ENCODE measurements around the gene ZBTB8A. TPM values are rescaled to one million over a fixed set of nuclear protein-coding genes. Genes with fewer than 3 reads are reported as not detected.

The ZBTB8A gene
- total and polyA plus RNA-seq, 2 of the 8 experiments (the other 6 are each of a cell fraction or from before 2014, with no cell fraction given): 2.9 to 10.4 TPM

GRCh38 chr1:32626176-32626575 is 86.9 kb downstream of the ZBTB8A start:
- Histone ChIP-seq H2AK5ac (ENCODE audit: low read depth, low read length) (no peak overlapping the region), H3K9ac (replicated peaks in 1 of 4; ENCODE audit: extremely low read depth in 1 of 4, low read depth in 3 of 4, low read length in 3 of 4) (no peak overlapping the region), H2BK15ac (ENCODE audit: low read length) (no peak overlapping the region), H4K8ac (ENCODE audit: extremely low read depth, insufficient read depth, low read length) (no peak overlapping the region), H2BK12ac (ENCODE audit: low read depth, low read length) (no peak overlapping the region), H3K79me1 (ENCODE audit: low read depth, low read length) (no peaks in the 10 kb centered on the region; the same call in 1 of the 2 replicates), H3K36me3 (ENCODE audit: control insufficient read depth in 2 of 4, insufficient read depth in 4 of 4, low read length in 3 of 4) (peaks cover 0 to 25% (median 6%) of the 10 kb centered on the region in 4 experiments; a peak in 5 of 8 replicates), H3K56ac (replicated peaks; ENCODE audit: insufficient read length, low read depth, low read length) (no peak overlapping the region), H3K4me2 (ENCODE audit: insufficient read depth in 1 of 2, low read depth in 2 of 2, low read length in 2 of 2) (no peak overlapping the region), H3K9me3 (ENCODE audit: insufficient read depth in 2 of 2, low read depth in 1 of 2, low read length in 1 of 2) (no peaks in the 10 kb centered on the region), H3K27ac (ENCODE audit: low read depth, low read length) (no peak overlapping the region), H3K14ac (ENCODE audit: insufficient read length) (no peak overlapping the region), H3K4me3 (ENCODE audit: extremely low read depth in 1 of 4, insufficient read depth in 2 of 4, low read depth in 3 of 4, low read length in 4 of 4) (no peak overlapping the region), H3K4me1 (replicated peaks in 1 of 4; ENCODE audit: control insufficient read depth in 3 of 4, insufficient read depth in 4 of 4, low read length in 3 of 4) (no peaks in the 10 kb centered on the region), H2BK20ac (ENCODE audit: low read length) (no peak overlapping the region), H4K20me1 (replicated peaks in 1 of 2; ENCODE audit: control insufficient read depth in 1 of 2, insufficient read depth in 2 of 2, low read length in 2 of 2) (no peaks in the 10 kb centered on the region), H2BK5ac (ENCODE audit: low read depth, low read length) (no peak overlapping the region), H4K5ac (ENCODE audit: insufficient read length, low read depth, low read length) (no peak overlapping the region), H3K79me2 (ENCODE audit: control insufficient read depth in 1 of 2, insufficient read depth in 2 of 2, low read length in 2 of 2) (no peaks in the 10 kb centered on the region), H3K18ac (ENCODE audit: extremely low read depth, low read length) (no peak overlapping the region), H2BK120ac (replicated peaks; ENCODE audit: low read depth, low read length) (no peak overlapping the region), H3K23me2 (ENCODE audit: low read depth, low read length) (no peaks in the 10 kb centered on the region), H4K91ac (replicated peaks; ENCODE audit: insufficient read length, low read length) (no peak overlapping the region), H3K27me3 (replicated peaks in 1 of 4; ENCODE audit: control insufficient read depth in 3 of 4, extremely low read depth in 1 of 4, insufficient read depth in 3 of 4, low read length in 3 of 4) (no peaks in the 10 kb centered on the region), H3K4ac (replicated peaks; ENCODE audit: insufficient read length, low read depth, low read length) (no peak overlapping the region), H2AFZ (ENCODE audit: low read length) (no peak overlapping the region), H3K23ac (ENCODE audit: insufficient read length) (no peak overlapping the region)
- POLR2A ChIA-PET (ENCODE audit: partially characterized antibody): no interaction called here
- FAIRE-seq (no peak), DNase-seq (ENCODE audit: low read depth in 1 of 2, low spot score in 2 of 2) (no peak)
- CTCF ChIA-PET (ENCODE audit: partially characterized antibody): no interaction called here
- WGBS, 2 experiments (ENCODE audit: extremely low coverage in 1 of 2, insufficient coverage in 1 of 2, insufficient read length in 1 of 2, insufficient replicate concordance in 2 of 2, low coverage in 1 of 2, low lambda C conversion rate in 2 of 2, missing lambda C conversion rate in 1 of 2): 91% methylated on average over 1 of the region's 1 CpG; no CpG with 5 or more reads in 1 of the 2 experiments
- TF ChIP-seq CHD1 (IDR thresholded peaks at IDR 0.05; ENCODE audit: low read depth, low read length): no peak
- TF ChIP-seq BCL11A (IDR thresholded peaks at IDR 0.05; ENCODE audit: low read depth in 2 of 2, low read length in 2 of 2): no peak
- TF ChIP-seq CHD2 (IDR thresholded peaks at IDR 0.05; ENCODE audit: low read length): no peak
- no peak for TF ChIP-seq ZNF274 (IDR thresholded peaks at IDR 0.05; ENCODE audit: borderline replicate concordance, extremely low read depth, low read length)
- no peak for TF ChIP-seq EGR1 (IDR thresholded peaks at IDR 0.05; ENCODE audit: borderline replicate concordance, low read depth, low read length)
- no peak for TF ChIP-seq MAX (IDR thresholded peaks at IDR 0.05)
- no peak for TF ChIP-seq KDM1A (IDR thresholded peaks at IDR 0.05; ENCODE audit: borderline replicate concordance, low read length)
- no peak for TF ChIP-seq SIRT6 (IDR thresholded peaks at IDR 0.05; ENCODE audit: low read length)
- TF ChIP-seq RFX5 (IDR thresholded peaks at IDR 0.05; ENCODE audit: borderline replicate concordance, low read depth, low read length): no peak
- TF ChIP-seq TBP (IDR thresholded peaks at IDR 0.05; ENCODE audit: low read depth, low read length): no peak
- TF ChIP-seq RAD21 (IDR thresholded peaks at IDR 0.05 in 1 of 2, conservative IDR thresholded peaks at IDR 0.05 in 1 of 2; ENCODE audit: low read depth in 2 of 2, low read length in 2 of 2): no peak
- no peak for TF ChIP-seq BRCA1 (IDR thresholded peaks at IDR 0.05; ENCODE audit: low read depth, low read length)
- TF ChIP-seq SAP30 (IDR thresholded peaks at IDR 0.05; ENCODE audit: insufficient read depth, insufficient replicate concordance, low read length): no peak
- TF ChIP-seq SIN3A (conservative IDR thresholded peaks at IDR 0.05 in 1 of 2, IDR thresholded peaks at IDR 0.05 in 1 of 2; ENCODE audit: low read depth in 1 of 2, low read length in 2 of 2): no peak
